Aorta (tissue), 5 donors: Measurements from ENCODE around the gene GDI2. TPM values are rescaled to one million over a fixed set of nuclear protein-coding genes. Genes with fewer than 3 reads are reported as not detected.

Source experiments
- ATAC-seq: fragments of 200-7000 bp; cut with Tn5 transposase; one replicate; pipeline ENCODE4 v1.9.1; 2022; ENCODE audit warnings: moderate library complexity; ENCODE audit not compliant: low FRiP score
- DNase-seq, 2 donors: peaks; one replicate each; pipeline ENCODE4 v3.0.0-alpha.2; 2020
- H3K27ac ChIP-seq, 2 donors: one replicate each; pipeline ENCODE4 v1.5.1; 2013; ENCODE audit warnings: low read length in 2 of 2, mild to moderate bottlenecking in 2 of 2, moderate library complexity in 2 of 2, control low read depth in 1 of 2, inconsistent platforms in 1 of 2, low read depth in 1 of 2
- H3K27me3 ChIP-seq, 2 donors: one replicate each; pipeline ENCODE4 v1.6.1; 2013; ENCODE audit warnings: control low read depth in 1 of 2, low read length in 1 of 2, mild to moderate bottlenecking in 1 of 2, moderate library complexity in 1 of 2; ENCODE audit not compliant: insufficient read depth in 2 of 2, control insufficient read depth in 1 of 2
- H3K36me3 ChIP-seq, 2 donors: one replicate each; pipeline ENCODE4 v1.6.1; 2013; ENCODE audit warnings: control low read depth in 1 of 2, low read length in 1 of 2, mild to moderate bottlenecking in 1 of 2; ENCODE audit not compliant: insufficient read depth in 2 of 2, control insufficient read depth in 1 of 2
- H3K4me1 ChIP-seq, 2 donors: one replicate each; pipeline ENCODE4 v1.6.1; 2013; ENCODE audit warnings: low read length in 2 of 2, control low read depth in 1 of 2, mild to moderate bottlenecking in 1 of 2, moderate library complexity in 1 of 2; ENCODE audit not compliant: insufficient read depth in 2 of 2, control insufficient read depth in 1 of 2
- H3K4me3 ChIP-seq, 2 donors: one replicate each; pipeline ENCODE4 v1.5.1; 2013; ENCODE audit warnings: low read length in 2 of 2, control low read depth in 1 of 2, mild to moderate bottlenecking in 1 of 2
- H3K9me3 ChIP-seq: one replicate; pipeline ENCODE4 v1.6.1; 2013; ENCODE audit warnings: mild to moderate bottlenecking, low read length; ENCODE audit not compliant: control insufficient read depth
- WGBS, 2 donors: extraction: QIAGEN DNeasy Blood & Tissue Kit; methylation state at CpG; one replicate each; pipeline ENCODE4 v1.1.7; 2013; 5-methylcytosine and 5-hydroxymethylcytosine counted together
- intact Hi-C, 2 donors: fragments of 100-400 bp; cut with DNase I; formaldehyde crosslinking; loops; one replicate each; pipeline versions ENCODE4 v1.14.2 to v1.15.0; 2022
- polyA plus RNA-seq, 2 donors: library from polyadenylated mRNA; stranded (reverse); fragments of 200-250 nt; gene quantifications; one replicate each; pipeline ENCODE4 v1.2.3, GENCODE V29; 2013
- total RNA-seq, 2 donors: library from RNA; stranded (reverse); fragmentation: NEBNext Ultra II Directional; extraction: Animal tissue kit (Norgen Biotek cat#: 25700); gene quantifications; one replicate each; pipeline ENCODE4 v1.2.1, GENCODE V29; 2021
- donor health status: healthy with polysubstance abuse.
- donor health status: Bipolar disorder and iron deficiency.
- donor health status: DM: no; HTN: no; CAD: no.
- donor health status: DM: no; HTN: no; CAD: no.
- donor health status: DM: yes; HTN: yes; CAD: no.

The GDI2 gene
- total and polyA plus RNA-seq, 4 donors: 116 to 161 (median 143) TPM

DNA sequence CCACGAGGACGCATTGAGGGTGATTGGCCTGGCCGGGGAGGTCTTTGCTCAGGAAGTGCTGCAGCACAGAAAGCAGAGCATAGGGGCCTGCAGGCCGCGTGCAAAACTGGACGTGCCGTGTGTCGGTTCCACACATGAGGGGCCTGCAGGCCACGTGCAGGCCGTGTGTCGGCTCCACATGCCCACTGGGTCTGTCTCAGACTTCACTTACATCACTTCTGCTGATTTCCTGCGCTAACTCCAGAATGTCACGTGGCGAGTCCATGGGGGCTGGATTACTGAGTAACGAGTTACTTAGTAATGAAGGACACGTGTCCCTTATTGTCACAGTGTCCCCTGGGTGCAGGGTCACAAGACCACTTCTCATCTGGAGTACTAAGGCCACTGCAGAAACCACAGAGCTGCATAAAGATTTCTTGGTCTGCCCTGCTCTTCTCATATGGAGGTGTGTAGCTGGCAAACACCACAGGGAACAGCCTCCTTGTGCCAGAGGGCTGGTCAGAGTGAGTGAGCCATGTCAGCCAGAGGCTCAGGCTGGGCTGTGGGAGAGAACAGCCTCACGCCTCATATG, 60.8 kb downstream of the GDI2 start:
- no peak overlapping the region for H3K27ac ChIP-seq
- WGBS, 2 donors: 79 to 84% methylated on average over 17 of the region's 17 CpGs
- DNase-seq (no peak), ATAC-seq (no peak)
- H3K4me3 ChIP-seq: no peak overlapping the region
- H3K9me3 ChIP-seq: no peaks in the 10 kb centered on the region
- H3K36me3 ChIP-seq: peaks cover 0 to 7% of the 10 kb centered on the region in 2 donors
- H3K4me1 ChIP-seq: no peaks in the 10 kb centered on the region
- no peaks in the 10 kb centered on the region for H3K27me3 ChIP-seq
- intact Hi-C loops: no loop called here

DNA sequence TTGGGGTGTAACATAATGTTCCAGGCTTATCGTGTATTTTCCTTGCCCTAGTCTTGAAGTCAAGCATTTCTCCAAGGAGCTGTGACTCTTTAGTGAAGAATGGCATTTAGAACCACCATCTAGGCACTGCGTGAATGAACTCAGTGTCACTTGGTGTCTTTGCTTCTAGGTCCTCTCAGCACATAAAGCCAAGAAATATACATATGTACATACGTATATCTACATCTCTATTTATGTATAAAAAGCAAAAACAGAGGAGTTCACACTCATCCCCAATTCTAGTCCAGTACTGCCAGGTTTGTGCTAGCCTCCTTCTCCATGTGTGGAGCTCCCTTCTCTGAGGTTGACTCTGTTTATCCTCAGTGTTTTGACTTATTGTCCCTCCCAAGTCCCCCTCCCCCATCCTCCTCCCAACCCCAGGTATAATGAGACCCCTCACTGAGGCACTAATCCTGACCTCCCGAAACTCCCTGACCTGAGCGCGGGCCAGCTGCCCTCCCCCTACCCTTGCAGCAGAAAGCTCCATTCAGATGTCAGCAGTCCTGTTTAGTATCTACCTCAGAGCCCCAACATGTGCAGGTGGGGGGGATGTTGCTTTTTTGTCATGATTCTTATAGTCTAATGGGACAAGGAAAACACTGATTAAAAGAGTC, 61.5 kb downstream of the GDI2 start:
- Histone ChIP-seq H3K9me3 (no peaks in the 10 kb centered on the region), H3K36me3 (peaks cover 0 to 4% of the 10 kb centered on the region in 2 donors), H3K27ac (no peak overlapping the region), H3K27me3 (no peaks in the 10 kb centered on the region), H3K4me3 (no peak overlapping the region), H3K4me1 (no peaks in the 10 kb centered on the region)
- intact Hi-C loops: no loop called here
- DNase-seq (no peak), ATAC-seq (no peak)
- WGBS, 2 donors: 39 to 42% methylated on average over 6 of the region's 6 CpGs

DNA sequence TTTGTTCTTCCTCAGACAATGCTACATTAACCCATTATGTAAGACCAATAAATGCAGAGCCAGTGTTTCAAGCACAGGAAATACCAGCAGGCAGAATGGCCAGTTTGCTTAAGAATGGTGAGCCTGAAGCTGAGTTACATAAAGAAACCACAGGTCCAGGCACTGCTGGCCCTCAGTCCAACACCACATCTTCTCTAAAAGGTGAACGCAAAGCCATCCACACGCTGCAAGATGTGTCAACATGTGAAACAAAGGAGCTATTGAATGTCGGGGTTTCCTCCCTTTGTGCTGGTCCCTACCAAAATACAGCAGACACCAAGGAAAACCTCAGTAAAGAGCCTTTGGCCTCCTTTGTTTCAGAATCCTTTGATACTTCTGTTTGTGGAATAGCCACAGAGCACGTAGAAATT, 64.8 kb downstream of the GDI2 start:
- Histone ChIP-seq H3K27me3 (no peaks in the 10 kb centered on the region), H3K27ac (no peak overlapping the region), H3K4me3 (no peak overlapping the region), H3K9me3 (no peaks in the 10 kb centered on the region), H3K36me3 (peaks cover 0 to 10% of the 10 kb centered on the region in 2 donors), H3K4me1 (no peaks in the 10 kb centered on the region)
- ATAC-seq (no peak), DNase-seq (no peak)
- intact Hi-C loops: no loop called here
- WGBS, 2 donors: 89 to 90% methylated on average over 4 of the region's 4 CpGs

DNA sequence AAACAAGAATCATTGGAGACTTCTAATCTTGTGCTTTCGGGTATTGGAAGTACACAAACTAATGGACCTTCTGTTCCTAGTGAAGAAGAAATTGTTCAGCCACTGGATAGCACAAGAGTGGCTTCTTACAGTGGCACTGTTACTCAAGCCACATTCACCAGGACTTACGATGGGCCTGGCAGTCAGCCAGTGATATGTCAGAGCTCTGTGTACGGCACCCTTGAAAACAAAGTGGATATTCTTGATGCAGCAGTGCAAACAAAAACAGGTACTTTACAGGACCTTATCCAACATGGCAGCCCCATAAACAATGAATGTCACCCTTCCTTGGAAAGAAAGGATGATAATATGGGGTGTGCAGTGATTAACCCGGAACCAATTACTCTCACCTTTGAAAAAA, 67.0 kb downstream of the GDI2 start:
- Histone ChIP-seq H3K27me3 (no peaks in the 10 kb centered on the region), H3K4me3 (no peak overlapping the region), H3K27ac (no peak overlapping the region), H3K4me1 (no peaks in the 10 kb centered on the region), H3K36me3 (peaks cover 0 to 10% of the 10 kb centered on the region in 2 donors), H3K9me3 (no peaks in the 10 kb centered on the region)
- DNase-seq (no peak), ATAC-seq (no peak)
- intact Hi-C loops: no loop called here
- 79 to 82% methylated on average over 4 of the region's 4 CpGs for WGBS, 2 donors

DNA sequence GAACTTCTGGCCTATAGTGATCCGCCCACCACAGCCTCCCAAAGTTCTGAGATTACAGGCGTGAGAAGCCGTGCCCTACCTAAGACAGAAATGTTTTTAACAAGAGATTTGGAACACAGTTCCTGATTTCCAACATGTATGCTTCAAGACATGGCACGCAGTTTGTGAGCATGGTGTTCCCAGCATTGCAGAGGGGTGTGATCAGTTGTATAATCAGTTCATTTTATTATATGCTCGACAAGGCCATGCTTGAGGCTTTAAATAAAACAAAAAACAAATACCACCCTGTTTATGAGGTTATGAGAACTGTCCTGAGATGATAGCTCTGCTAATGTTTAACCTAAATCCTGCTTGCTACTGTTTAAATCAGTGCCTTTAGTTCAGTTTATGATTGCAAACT, 68.4 kb downstream of the GDI2 start:
- 95 to 96% methylated on average over 5 of the region's 5 CpGs for WGBS, 2 donors
- no peaks in the 10 kb centered on the region for H3K9me3 ChIP-seq
- intact Hi-C loops: no loop called here
- DNase-seq (no peak), ATAC-seq (no peak)
- H3K4me3 ChIP-seq: no peak overlapping the region
- no peaks in the 10 kb centered on the region for H3K4me1 ChIP-seq
- H3K27me3 ChIP-seq: no peaks in the 10 kb centered on the region
- H3K27ac ChIP-seq: no peak overlapping the region
- peaks cover 0 to 12% of the 10 kb centered on the region in 2 donors for H3K36me3 ChIP-seq

DNA sequence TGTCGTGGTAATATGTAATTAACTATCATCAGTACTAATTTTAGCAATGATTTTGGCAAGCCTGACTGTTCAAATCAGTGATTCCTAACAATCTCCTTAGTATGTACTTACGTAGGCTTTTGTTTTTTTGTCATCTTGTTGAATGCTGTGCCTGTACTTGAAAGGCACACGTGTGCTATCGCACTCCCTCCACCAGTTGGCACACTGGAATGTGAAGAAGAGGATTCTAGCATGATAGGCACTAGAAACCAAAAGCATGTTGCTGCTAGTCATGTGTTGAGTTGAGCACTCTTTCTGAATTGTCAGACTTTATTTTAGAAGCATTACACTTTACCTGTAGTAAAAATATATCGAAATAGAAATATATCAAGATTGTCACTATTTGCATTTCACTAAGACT, 69.5 kb downstream of the GDI2 start:
- Histone ChIP-seq H3K36me3 (peaks cover 0 to 12% of the 10 kb centered on the region in 2 donors), H3K27me3 (no peaks in the 10 kb centered on the region), H3K4me1 (no peaks in the 10 kb centered on the region), H3K27ac (no peak overlapping the region), H3K9me3 (no peaks in the 10 kb centered on the region), H3K4me3 (no peak overlapping the region)
- intact Hi-C loops: no loop called here
- ATAC-seq (no peak), DNase-seq (no peak)
- 73% methylated on average over 5 of the region's 5 CpGs for WGBS, 2 donors

DNA sequence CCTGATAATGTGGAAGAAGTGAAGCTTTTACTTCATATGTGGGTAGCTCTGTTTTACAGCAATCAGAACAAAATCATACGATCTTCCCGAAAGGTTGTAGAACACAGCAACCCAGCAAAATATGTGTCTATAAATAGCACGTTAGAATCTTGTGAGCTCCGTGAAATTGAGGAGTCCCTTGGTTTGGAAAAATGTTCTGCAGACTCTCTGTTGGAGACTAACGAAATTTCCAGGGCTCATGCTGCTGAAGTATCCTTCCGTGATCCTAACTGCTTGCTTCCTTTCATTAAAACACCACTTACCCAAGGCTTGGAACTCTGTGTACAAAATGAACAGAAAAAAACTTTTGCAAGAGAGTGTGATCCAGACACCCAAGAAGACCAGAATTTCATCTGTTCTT, 71.1 kb downstream of the GDI2 start:
- no peak overlapping the region for H3K27ac ChIP-seq
- intact Hi-C loops: no loop called here
- no peak for ATAC-seq
- H3K27me3 ChIP-seq: no peaks in the 10 kb centered on the region
- no peak overlapping the region for H3K4me3 ChIP-seq
- no peaks in the 10 kb centered on the region for H3K4me1 ChIP-seq
- peaks cover 0 to 7% of the 10 kb centered on the region in 2 donors for H3K36me3 ChIP-seq
- DNase-seq: no peak
- no peaks in the 10 kb centered on the region for H3K9me3 ChIP-seq
- 70 to 73% methylated on average over 6 of the region's 6 CpGs for WGBS, 2 donors

DNA sequence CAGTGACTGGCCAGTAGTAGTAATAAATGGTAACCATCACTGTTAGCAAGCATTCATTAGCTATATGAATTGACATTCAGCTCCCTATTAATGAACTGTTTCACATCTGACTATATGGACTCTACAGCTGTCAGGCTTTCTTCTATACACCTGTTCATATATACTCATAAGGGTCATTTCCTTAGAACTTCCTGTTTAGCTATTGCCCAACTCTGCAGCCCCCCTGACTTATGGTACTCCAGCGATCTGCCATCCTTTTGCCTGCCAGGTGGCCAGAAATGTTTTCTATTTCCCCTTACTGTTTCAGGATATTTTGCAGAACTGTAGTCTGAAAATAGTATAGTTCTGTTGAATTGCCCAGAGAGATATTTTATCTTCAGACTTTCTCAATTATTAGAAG, 72.0 kb downstream of the GDI2 start:
- intact Hi-C loops: no loop called here
- Histone ChIP-seq H3K27me3 (no peaks in the 10 kb centered on the region), H3K36me3 (peaks cover 0 to 4% of the 10 kb centered on the region in 2 donors), H3K27ac (no peak overlapping the region), H3K9me3 (no peaks in the 10 kb centered on the region), H3K4me1 (no peaks in the 10 kb centered on the region), H3K4me3 (no peak overlapping the region)
- DNase-seq (no peak), ATAC-seq (no peak)
- WGBS, 2 donors: 88 to 92% methylated on average over 1 of the region's 1 CpG

DNA sequence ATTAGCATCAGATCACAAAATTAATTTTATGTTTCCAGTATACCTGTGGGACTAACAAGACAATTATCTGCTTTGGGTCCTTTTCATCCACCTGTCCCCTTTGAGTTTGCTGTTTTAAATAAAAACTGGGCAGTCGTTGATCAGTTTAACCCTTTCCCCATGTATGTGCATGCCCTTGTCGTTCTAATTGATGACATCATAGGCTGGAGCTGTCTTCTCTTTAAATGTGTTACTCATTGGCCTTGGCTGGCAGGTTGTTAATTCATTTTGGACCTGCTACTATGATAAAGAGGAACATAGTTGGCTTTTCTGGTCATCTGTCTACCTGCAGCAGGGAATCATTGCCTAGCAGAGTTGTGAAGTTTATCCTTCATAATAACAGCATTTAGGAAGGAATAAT, 74.8 kb downstream of the GDI2 start:
- no peaks in the 10 kb centered on the region for H3K27me3 ChIP-seq
- no peaks in the 10 kb centered on the region for H3K9me3 ChIP-seq
- 68 to 70% methylated on average over 2 of the region's 2 CpGs for WGBS, 2 donors
- intact Hi-C loops: no loop called here
- H3K4me3 ChIP-seq: no peak overlapping the region
- no peak for DNase-seq
- H3K27ac ChIP-seq: no peak overlapping the region
- H3K36me3 ChIP-seq: peaks cover 0 to 2% of the 10 kb centered on the region in 2 donors
- no peaks in the 10 kb centered on the region for H3K4me1 ChIP-seq
- ATAC-seq: no peak
